HG03159 (cell line): Measurements from ENCODE around the gene TRIO.

ENCODE experiments used
- ATAC-seq: cut with Tn5 transposase; IDR thresholded peaks from one replicate; pipeline ENCODE4 v1.9.1; 2021; ENCODE audit warnings: mild to moderate bottlenecking, moderate library complexity; ENCODE audit not compliant: unreplicated experiment

The TRIO gene

DNA sequence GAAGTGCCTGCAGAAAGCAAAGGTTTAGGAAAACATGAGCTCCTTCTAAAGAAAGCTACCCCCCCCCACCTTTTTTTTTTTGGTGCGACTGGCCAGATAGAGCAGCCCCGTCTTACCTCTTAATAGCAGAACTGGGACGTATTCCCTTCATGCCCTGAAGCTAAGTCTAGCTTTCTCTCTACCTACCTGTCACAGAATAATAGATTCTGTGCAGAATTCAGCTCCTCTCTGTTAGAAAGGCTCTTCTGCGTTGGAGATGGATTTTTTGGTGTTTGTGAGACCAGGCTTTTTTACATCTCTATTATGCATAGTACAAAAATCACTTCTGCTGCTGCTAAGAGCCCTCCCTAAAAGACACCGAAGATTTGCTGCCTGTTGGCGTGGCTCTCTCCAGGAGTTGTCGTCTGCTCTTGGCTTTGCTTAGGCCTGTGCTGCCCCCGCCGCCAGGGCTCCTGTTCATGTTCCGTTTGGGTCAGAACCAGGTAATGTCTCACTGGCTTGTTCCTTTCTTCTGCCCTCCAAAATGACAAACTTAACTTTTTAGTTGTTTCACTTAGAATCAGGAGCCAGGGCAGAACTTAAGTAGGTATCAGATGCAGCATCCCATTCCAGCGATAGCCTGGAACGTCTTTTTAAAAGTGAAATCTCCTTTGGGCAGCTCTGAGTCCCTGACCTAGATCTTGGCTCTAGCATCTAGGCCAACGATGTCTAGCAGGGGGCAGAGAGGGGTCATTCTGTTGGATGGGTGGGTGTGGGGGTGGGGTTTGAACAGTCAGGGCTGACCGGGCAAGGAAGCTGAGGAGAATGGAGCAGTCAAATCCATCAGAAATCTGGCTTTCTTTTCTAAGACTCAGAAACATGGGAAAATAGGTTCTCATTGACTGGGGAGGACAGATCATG, 2.5 kb downstream of the TRIO start:
- no peak for ATAC-seq

DNA sequence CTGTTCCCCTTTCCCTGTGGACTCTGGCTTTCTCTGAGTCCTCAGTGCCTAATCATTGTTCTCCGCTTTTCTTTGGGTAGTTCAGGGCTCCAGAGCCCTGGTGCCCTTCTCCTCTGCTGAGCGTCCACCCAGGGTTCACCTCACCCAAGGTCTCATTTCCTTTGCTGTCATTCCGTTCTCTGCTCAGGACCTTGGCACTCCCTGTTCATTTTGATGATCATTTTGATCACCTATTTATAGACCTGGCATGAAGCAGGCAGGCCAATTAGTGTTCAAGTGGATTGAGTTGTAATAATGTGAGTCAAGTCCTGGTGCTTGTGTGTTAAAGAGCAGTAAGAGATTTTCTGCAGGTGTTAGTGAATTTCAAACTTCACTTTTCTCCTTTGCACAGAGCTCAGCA, 3.6 kb downstream of the TRIO start:
- ATAC-seq: no peak

DNA sequence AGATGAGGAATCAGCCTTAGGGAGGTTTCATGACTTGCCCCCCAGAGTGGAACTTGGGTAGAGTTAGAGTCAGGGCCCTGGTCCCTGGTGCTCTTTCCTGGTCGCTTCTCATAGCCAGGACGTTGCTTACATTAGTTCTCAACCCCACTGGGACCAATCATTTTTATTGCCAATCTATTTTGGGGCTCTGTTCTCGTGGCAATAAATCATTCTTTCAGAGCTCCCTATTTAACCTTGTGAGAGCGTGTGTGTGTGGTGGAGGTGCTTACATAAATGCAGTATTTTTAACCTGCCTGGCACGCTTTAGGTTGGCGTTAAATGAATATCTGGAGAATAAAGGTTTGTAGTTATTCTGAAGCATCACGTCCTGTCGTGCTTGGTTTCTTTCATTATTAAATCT, 4.1 kb downstream of the TRIO start:
- no peak for ATAC-seq

DNA sequence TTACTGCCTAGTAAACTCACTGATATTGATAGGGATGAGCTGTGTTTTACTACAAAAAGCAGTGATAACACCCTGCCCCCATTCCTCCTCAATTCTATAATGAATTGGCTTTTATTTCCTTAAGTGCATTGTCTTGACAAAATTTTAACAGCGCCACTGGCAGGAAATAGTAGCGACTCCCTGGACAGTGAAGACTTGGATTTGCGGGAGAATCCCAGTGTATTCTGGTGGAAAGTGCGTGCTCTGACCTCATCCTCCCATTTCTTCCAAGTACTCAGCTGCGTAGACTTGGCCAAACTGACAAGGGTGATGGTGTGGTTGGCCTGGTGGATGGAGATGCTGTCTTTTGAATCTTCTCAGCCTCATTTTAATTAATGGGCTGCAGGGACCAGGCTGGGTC, 5.3 kb downstream of the TRIO start:
- ATAC-seq: no peak

DNA sequence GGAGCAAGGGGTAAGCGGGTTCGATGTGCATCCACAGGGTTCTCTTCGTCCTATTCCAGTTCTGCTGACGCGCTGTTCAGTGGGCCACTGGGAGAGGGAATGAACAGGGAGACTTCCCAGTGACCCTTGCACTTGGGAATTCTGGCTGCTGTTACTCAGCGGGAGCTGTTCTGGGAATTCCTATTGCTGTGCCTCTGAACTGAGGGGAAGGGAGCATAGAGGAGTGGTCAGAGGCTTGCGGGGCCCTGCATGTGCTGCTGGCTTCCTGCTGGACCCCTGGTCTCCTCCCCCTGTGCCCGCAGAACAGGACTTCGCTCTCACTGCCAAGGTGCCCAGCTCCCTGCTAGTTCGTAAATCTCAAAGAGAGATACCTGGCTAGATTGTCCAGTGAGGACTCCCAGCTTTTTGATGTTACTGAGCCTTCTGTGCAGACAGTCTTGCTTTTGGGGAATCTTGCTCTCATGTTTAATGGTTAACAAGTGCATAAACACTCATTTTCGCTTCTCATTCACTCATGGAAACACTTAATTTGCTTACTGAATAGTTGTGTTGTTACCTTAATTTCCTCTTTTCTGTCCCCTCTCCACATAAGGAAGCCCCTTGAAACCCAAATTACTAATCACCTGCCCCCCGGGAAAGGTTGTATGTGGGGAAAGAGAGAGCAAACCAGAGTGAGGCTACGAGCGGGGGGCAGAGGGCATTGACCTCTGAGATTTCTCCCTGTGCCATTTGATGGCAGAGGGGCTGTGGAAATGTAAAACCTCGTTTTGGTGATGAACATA, 5.9 kb downstream of the TRIO start:
- ATAC-seq: no peak

DNA sequence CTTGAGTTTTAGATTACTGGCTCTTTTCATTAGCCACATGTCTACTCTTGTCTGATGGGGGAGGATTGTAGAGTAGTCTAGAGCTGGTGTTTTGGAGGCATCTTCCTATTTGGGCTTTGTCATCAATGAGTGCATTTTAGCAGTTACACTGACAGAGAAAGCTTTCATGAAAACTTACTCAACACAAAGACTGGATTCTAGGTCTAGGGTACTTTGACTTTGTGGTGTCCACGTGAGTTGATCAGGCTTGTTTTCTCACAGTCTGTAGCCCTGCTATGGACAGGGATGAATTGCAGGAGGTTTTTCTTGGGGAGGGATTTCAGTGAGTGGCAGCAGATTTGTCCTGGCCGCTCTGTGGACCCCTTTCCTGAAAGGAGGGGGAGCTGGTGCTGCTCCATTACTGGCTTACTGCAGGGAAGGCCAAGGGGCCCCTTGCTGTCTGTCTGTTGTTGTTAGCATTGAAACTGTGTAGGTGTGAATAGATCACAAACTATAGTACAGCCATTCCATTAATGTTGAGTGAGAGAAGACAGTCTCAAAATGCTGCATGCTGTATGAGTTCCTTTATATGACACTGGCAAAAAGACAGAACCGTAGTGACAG, 6.6 kb downstream of the TRIO start:
- ATAC-seq: no peak

DNA sequence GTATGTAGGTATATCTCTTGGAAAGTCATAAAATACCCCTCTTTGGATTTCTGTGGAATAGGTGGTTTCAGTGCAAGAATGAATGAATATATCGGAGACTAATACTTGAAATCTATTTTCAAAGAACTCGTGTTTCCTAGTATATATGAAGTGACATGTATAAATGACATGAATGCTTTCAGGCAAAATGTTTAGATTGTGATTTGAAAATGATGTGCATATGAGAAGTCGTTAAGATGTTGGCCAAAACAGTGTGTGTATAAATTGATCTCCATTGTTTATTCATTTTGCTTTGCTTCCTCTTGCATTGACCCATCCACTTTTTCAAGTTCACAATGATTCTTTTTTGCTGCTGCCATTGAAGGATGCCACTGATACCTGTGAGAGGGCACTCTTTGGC, 8.3 kb downstream of the TRIO start:
- no peak for ATAC-seq

DNA sequence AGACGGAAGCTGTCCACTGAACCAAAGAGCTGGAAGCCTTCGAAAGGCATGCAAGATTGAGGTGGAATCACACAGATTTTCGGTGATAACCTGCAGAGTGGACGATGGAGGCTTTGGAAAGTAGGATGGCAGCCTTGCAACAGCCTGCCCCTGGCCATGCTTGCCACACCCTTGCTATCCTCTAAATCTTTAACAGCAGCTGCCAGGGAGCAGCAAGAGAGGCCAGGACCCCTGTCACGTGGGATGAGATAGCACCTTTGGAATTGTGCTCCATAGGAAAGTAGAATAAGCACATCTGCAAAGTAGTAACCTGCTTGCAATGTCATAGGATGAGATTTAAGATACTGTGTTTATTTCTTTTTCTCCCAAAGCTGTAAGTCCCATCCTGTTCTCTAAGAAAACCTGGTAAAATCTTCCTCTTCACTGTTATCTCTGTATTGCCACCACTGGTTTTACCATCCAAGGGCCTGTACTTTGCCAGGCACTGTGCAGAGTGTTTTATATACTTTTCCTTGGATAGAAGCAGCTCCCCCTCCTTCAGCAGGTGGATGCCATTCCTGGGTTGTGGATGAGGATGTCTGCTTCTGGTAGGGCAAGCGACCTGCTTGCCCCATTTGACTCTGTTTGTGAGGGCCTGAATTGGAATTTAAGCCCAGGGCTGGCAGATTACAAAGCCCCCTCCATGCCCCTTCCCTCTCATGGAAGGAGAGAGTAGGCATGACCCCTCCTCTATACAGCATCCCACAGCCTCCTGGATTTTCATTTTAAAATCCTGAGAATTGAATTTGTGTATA, 10.1 kb downstream of the TRIO start:
- no peak for ATAC-seq

DNA sequence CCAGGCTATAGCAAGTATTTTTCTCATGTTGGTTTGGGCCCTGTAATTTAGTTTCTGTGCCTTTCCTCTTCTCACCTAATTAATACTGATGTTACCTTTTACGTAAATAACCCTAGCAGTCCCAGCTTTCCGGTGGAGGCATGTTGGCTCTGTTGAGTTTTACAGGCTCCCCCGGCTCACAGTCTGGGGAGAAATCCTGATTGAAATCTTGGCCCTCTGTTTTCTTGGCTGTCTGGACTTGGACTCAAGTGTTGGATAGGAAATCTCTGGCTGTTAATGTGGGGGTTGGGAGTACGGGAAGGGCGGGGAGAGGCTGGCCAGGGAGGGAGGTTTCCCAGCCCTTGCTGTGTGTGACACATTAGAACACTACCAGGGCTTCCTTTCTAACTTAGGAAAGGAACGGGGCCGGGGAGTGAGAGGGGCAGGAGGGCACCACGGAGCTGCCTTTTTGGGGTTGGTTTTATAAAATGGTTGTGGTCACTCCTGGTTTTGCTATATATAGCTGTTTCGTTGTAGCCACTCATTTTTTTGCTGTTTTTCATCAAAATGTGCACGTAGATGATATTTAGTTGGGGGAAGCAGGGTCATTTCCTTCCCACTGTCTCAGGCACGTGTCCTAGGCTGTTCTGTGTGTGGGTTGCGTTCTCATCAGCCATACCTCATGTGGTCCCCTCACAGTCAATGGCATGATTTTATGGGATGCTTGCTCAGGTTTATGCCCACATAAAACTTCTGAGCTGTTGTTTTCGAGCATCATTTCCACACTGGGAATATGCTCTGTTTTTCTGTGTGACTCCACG, 11.0 kb downstream of the TRIO start:
- ATAC-seq: peak; percentile 31

DNA sequence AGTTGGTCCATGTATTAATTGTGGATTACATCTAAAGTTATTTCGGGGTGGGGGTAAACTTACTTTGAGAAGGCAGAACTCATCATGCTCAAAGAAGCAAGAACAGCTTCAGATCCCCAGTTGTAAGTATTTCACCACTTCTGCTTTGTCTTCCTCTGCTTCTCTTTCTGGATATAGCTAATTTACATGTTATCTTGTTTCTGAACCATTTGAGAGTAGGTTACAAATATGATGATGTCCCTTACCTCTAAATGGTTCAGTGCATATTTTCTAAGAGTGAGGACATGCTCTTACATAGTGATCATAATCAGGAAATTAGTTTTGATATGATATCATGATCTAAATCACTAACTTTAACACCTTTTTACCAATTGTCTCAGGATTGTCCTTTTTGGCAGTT, 11.9 kb downstream of the TRIO start:
- peak; percentile 75 for ATAC-seq

DNA sequence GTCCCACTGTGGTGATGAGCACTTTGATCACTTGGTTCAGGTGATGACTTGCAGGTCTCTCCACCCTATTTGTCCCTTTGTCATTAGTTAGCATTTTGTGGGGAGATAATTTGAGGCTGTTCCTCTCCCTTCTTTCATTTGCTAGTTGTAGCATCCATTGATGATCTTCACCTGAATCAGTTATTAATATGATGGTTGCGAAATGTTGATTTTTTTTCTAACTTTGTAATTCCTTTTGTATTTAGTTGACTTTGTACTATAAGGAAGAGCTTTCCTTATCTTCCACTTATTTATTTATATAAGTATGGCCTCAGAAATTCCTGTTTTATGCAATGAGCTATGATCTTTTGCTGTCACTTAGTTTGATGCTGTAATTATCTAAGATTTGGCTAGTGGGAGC, 12.6 kb downstream of the TRIO start:
- ATAC-seq: no peak

DNA sequence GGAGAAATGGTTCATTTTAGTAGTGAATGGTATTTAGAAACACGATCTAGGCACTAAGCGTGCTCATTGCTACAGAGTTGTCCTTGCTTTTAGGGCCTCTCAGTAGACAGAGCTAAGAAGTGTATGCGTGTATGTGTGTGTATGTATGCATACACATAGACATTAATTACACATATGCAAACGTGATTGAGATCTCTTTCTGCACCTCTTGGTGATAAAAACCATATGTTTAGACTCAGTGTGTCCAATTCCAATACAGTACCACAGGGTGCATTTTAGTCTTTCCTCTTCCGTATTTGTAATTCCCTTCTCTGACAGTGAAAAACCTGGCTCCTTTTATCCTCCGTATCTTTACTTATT, 13.1 kb downstream of the TRIO start:
- ATAC-seq: no peak

DNA sequence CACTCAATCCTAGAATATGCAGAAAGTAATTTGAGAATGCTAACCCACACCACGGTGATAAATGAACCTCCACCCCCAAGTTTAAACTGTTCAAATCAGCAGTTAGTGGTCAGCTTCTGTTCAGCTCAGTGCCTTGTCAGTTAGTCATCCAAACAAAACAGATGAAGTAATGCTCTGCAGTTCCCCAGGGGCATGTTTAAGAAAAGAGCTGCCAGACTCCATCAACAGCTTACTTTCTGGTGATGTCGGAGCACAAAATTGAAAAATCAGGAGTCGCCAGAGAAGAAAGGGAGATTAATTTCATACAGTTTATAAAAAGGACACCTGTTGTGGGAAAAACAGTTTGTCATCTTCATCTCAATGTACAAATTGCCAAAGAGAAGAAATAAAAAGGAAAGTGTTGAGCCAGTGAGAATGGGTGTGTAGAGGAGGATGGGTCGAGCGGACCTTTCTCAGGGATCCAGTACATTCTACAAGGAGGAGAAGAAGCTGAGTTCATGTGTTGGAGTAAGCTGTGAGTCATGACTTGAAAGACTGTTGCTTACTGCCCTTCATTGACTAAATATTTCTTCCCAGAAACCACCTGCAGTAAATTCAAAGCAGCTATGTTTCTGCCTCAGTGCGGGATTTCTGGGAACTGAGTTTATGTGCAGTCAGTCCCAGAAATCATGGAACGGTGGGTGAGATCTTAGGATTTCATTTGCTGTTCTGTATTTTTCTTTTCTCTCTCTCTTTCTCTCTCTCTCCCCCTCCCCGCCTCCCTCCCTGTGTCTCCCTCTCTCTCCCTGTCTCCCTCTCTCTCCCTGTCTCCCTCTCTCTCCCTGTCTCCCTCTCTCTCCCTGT, 13.7 kb downstream of the TRIO start:
- ATAC-seq: peak; percentile 69

DNA sequence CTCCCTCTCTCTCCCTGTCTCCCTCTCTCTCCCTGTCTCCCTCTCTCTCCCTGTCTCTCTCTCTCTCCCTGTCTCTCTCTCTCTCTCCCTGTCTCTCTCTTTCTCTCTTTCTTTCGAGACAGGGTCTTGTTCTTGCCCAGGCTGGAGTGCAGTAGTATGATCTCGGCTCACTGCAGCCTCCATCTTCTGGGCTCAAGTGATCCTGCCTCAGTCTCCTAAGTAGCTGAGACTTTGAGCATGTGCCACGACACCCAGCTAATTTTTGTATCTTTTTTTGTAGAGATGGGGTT, 14.3 kb downstream of the TRIO start:
- ATAC-seq: no peak

DNA sequence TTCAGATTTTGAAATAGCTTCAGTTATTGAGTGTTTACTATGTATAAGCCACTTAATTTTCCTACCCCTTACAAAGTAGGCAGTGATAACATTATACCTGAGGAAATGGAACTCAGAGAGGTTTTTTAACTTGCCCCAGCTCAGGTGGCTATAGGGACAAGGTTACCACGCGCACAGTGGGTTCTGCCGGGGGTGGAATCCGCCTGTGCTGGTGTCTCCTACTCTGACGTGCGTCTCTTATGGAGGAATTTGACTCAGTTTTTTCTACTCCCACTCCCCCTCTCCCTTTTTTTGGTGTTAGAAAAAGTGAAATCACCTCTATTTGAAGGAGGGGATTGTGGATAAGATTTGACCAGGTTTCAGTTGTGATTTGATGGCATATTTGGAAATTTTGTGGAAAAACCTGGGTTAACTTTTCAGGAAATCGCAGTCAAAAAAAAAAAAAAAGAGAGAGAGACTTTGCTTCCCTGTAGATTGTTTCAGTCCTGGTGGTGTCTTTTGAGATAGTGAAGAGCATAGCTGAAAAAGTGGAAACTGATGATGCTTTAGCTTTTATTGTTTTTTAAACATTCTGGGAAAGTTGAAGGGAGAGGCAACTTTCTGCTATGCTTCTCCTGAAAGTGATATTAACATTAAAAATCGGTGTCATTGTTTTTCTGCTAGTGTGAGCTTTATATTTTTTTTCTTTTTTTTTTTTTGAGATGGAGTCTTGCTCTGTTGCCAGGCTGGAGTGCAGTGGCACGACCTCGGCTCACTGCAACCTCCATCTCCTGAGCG, 15.9 kb downstream of the TRIO start:
- ATAC-seq: no peak

DNA sequence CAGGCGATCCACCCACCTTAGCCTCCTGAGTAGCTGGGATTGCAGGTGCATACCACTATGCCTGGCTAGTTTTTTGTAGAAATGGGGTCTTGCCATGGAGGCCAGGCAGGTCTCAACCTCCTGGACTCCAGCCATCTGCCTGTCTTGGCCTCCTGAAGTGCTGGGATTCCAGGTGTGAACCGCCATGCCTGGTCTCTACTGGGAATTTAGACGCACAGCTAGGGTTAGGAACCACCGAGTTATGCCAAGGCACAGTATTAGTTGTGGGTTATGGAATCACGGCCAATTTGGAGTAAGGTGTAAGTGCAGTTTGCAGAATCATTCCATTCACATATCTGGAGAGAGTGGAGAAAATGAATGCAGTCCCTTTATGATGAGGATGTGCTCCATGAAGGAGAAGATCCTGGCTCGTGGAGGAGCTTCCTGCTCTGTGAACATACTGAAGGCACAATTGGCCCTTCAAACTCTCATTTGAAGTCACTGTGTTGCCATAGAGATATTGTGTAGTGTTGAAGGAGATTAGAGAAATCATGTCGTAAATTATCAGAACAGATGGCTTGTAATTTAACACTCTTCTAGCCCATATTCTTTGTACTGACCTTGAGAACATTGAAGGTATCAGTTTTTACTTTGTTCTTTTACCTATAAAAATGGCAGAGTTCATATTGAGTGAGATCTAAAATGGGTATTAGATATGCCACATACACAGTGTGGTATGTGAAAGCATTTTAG, 18.8 kb downstream of the TRIO start:
- ATAC-seq: no peak

DNA sequence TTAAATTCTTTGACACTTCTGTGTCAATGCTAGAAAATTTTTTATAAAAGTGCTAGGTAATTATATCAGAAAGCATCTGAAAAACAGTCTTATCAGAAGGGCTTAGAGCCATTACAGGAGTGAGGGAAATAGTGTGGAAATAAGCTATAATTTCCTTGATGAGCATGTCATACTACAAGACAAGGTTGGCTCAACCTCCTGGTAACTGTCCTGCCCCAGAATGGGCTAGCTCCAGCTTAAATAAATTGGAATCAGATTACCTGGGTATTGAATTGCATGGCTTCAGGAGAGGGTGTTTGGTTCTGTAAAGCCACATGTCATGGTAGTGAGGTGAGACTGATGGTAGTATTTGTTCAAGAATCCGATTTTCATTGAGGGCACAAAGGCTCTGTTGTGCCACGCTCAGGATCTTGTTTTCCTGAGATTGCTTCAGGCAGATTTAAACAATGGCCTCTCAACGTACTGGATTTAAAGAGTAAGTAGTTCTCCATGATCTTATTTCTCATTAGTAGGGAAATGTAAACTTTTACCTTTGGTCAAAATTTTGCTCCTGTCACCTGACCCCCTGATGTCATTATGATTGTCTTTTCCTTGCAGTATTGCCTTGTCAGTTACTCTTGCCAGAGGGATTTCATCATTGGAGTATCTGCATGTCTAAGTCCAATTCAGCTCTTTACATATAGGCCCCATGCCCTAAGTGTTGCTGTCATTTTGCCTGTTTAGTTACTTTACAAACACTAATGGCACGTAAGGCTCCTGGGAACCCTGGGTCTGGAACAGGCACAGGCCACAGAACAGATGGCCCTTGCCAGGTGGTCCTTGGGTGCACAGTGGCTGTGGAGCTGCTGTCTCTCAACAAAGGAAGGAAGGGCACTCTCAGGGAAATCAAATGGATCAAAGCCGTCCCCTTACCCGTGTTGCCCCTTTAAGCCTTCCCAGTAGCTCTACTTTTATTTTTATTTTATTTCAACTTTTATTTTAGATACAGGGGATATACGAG, 21.3 kb downstream of the TRIO start:
- ATAC-seq: no peak
